HG03432 (cell line): ENCODE measurements around the gene MAML1.
"Not testable (repeated sequence)": the region's sequence is repeated elsewhere in the genome, so short reads cannot be mapped to it uniquely, and the experiment has no call there.

Experiments
- ATAC-seq: cut with Tn5 transposase; IDR thresholded peaks from one replicate; pipeline ENCODE4 v1.9.1; 2021; ENCODE audit warnings: mild to moderate bottlenecking, moderate library complexity; ENCODE audit not compliant: unreplicated experiment

Gene MAML1

GRCh38 chr5:179732412-179732917 is at the start of gene MAML1:
MAML1 (plus strand) TSS chr5:179732822; CDS start chr5:179733113, 291 bp downstream.
- ATAC-seq: peak; percentile 96

GRCh38 chr5:179689212-179689611 is 43.4 kb upstream of the MAML1 start:
- not testable (repeated sequence) for ATAC-seq

DNA sequence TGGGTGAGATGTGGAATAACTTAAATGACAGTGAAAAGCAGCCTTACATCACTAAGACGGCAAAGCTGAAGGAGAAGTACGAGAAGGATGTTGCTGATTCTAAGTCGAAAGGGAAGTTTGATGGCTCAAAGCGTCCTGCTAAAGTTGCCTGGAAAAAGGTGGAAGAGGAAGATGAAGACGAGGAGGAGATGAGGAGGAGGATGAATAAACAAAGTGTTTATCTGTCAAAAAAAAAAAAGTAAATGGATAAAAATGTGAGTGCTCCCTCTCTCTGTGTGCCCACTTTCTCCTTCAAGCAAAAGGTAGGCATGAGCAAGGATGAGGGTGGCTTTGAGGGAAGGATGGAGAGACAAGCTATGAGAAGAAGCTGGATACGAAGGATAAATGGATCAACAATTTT is 38.1 kb upstream of the MAML1 start:
- no peak for ATAC-seq

DNA sequence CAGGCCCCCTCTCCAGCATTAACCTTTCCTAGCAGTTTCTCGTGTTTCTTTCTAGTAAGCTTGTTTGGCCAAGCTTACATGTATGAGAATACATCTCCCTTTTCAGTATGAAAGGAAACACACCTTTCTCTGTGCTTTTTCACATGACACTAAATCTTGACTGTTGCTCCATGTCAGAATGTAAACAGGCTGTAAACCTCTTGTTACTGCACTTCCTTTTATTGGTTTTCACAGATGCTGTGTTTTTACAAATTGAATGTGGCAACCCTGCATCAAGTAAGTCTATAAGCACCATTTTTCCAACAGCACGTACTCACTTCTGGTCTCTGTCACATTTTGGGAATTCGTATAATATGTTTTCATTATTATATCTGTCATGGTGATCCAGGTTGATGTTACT is 36.0 kb upstream of the MAML1 start:
- no peak for ATAC-seq

DNA sequence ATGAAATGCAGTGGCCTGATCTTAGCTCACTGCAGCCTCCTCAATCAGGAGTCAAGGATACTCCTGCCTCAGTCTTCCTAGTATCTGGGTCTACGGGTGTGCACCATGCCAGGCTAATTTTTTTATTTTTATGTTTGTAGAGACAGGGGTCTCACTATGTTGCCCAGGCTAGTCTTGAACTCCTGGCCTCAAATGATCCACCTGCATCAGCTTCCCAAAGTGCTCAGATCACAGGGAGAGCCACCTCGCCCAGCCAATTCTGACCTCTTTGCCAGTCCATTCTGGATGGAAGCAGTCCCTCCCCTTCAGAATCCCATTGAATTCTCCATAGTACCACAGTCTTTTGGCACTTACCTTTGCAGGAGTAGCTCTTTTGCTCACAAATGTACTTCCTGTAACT is 35.5 kb upstream of the MAML1 start:
- no peak for ATAC-seq

DNA sequence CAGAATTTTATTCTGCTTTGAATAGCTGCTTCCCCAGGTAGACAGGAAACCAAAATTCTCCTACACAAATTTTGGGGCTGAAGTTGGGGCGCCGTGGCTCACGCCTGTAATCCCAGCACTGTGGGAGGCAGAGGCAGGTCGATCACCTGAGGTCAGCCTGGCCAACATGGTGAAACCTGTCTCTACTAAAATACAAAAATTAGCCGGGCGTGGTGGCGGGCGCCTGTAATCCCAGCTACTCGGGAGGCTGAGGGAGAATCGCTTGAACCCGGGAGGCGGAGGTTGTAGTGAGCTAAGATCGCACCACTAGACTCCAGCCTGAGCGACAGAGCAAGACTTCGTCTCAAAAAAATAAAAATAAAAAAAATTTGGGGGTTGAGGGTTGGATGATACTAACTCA is 35.1 kb upstream of the MAML1 start:
- ATAC-seq: not testable (repeated sequence)

DNA sequence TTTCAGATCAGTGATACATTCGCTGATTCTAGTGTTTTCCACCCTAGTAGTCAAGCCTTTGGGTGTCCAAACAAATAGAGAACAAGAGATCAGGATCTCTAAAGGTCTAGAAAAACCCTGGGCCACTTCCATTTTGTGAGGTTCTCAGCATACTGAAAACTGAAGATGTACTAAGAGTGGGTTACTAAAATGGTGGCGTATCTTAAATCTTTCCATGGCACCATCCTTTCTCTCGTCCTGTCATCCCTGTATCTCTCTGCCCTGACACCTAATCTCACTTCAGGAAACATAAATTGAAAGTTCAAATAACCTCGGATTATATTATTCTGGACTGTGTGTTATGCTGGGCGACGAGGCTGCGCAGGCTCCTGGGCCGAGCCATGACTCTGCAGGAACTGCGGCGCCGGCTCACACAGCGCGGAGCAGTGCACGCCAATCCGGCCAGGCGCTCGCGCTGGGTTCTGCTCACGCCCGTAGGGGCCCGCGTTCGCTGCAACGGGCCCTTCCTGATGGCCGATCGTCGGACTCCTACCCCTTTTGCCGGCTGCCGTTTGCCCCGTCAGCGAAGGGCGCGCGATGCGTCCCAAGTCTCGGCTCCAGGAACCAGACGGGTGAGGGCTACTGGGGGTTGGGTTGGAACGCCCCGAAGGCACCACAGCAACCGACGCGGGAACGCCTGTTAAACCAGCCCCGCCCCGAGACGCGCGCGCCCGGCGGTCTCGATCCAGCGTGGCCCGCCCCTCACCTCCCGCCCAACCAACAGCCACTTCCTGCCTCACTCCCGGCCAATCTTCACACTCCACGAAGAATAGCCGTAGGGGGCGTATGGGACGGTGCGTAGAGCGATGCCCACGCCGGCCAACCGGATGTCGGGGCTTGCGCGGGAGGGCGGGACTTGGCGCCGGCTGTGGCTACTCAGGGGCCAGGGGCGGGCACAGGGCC is 34.4 kb upstream of the MAML1 start:
- peak; percentile 95 for ATAC-seq

- no peak for ATAC-seq
These were observed 33.5 kb upstream of the MAML1 start, which contains the start of gene CANX for GRCh38 chr5:179698935-179699615. CANX (plus strand) TSS chr5:179698967; CDS start chr5:179705682, 6,715 bp downstream.

- ATAC-seq: no peak
These were observed 32.9 kb upstream of the MAML1 start for GRCh38 chr5:179699616-179700237.

- ATAC-seq: no peak
These were observed 32.2 kb upstream of the MAML1 start for GRCh38 chr5:179700401-179700918.

- ATAC-seq: no peak
These were observed 16.3 kb upstream of the MAML1 start for GRCh38 chr5:179716286-179716685.

DNA sequence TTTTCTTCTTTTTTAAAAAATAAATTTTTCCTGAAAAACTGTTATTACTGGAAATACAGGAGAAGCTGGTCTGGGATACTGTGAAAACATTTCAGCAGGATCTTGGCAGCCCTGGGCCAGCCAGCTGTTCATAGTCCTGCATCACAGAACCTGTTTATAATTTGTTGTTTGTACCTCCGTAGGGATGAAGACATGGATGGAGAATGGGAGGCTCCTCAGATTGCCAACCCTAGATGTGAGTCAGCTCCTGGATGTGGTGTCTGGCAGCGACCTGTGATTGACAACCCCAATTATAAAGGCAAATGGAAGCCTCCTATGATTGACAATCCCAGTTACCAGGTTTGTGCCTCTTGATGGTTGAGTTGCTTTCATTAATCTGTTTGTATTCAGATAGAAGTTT is 12.4 kb upstream of the MAML1 start:
- ATAC-seq: no peak

DNA sequence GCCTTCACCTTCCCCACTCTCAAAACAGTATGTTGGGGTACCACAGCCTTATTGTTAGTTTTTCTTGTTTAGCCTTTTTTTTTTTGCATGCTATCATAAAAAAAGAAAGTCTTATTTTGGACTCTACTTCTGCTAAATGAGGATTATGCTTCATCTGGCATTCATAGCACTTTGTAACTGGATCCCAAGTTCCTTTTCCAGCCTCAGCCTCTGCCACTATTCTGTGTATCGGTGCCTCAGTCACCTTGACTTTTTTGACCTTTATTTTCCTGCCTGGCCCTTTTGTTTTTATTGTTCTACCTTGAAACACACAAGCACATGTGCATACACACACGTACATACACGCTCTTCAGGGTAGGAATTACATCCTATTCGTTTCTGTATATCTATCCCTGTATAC is 8.5 kb upstream of the MAML1 start:
- no peak for ATAC-seq

DNA sequence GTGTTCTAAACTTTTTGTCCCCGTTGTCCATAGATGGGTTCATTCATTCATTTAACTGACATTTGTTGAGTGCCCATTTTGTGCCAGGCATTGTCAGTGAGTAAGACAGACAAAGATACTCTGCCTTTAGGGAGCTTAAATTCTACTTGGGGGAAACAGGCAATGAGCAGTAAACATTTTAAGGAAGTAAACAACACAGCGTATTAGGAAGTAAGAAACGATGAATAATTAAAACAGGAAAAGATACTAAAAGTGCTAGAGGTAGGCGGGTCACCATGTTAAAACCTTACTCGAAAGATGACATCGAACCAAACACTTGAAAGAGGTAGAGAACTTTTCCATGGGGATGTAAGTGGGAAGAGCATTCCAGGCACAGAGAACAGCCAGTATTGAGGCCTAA is 5.5 kb upstream of the MAML1 start:
- no peak for ATAC-seq

GRCh38 chr5:179729303-179729702 is 3.3 kb upstream of the MAML1 start:
- ATAC-seq: no peak

- ATAC-seq: no peak
These were observed 2.9 kb upstream of the MAML1 start for GRCh38 chr5:179729727-179730126.

DNA sequence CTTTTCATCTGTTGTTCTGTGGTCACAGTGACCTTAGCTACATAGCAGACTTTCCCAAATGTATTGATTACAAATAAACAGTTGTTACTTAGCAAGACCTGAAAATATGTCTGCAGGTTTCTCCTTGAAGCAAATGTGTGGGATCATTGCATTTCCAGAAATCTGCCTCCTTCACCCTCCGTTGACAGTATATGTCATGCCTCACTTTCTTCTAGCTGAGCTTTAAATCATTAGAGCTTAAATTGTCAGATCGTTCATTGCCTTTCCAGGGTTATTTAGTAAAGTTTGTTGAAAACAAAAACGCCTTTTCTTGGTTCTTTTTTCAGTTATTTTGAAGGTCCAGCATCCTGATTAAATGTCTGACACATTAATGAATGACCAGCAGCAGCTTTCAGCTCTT is 2.3 kb upstream of the MAML1 start:
- ATAC-seq: no peak

GRCh38 chr5:179730852-179731251 is 1.8 kb upstream of the MAML1 start:
- ATAC-seq: no peak

GRCh38 chr5:179731791-179732411 is 721 bp upstream of the MAML1 start:
- peak; percentile 19 for ATAC-seq

GRCh38 chr5:179732918-179733771 is 523 bp downstream of the MAML1 start:
- peak; percentile 32 for ATAC-seq
